ENCODE measurements around the gene PVALB.

PVALB gene

GRCh38 chr22:36858966-36859365, 42.1 kb upstream of the PVALB start:
- POLR2A ChIA-PET: interaction anchor here (1.0 kb wide), 1 partner anchor 330 kb away, joined by 3 read pairs; the partner anchor contains the start of gene EIF3D
- Histone ChIP-seq H3K4me1 (ENCODE audit: control insufficient read depth, insufficient read depth, low read length) (0 out of 2 replicates have a peak, but pooled peaks cover 3% of the 10 kb centered on the region), H3K9me3 (ENCODE audit: control insufficient read depth, insufficient read depth, low read depth, low read length) (no peaks in the 10 kb centered on the region), H3K27ac (ENCODE audit: extremely low read depth, low read depth, low read length) (no peak overlapping the region), H3K36me3 (ENCODE audit: control insufficient read depth in 2 of 2, insufficient read depth in 1 of 2, low read length in 2 of 2) (no peaks in the 10 kb centered on the region), H3K4me3 (ENCODE audit: low read depth, low read length) (no peak overlapping the region)
- CTCF ChIA-PET: interaction anchor here (0.6 to 6.3 kb wide), 12 partner anchors 15 to 341 kb away, joined by 3 to 161 read pairs (median 3); partner anchors contain the start of gene IFT27
- TF ChIP-seq ZNF354C (tag by site-specific recombination; IDR thresholded peaks at IDR 0.05; ENCODE audit: borderline replicate concordance, low read depth) (no peak), SCRT1 (tag by site-specific recombination; IDR thresholded peaks at IDR 0.05; ENCODE audit: borderline replicate concordance) (0 out of 2 replicates have a peak, but pooled peaks have one; percentile 12)

- no peak for TF ChIP-seq FEZF1 (tag by site-specific recombination; IDR thresholded peaks at IDR 0.05)
- TF ChIP-seq ZNF701 (tag by site-specific recombination; IDR thresholded peaks at IDR 0.05): no peak
- TF ChIP-seq ZNF596 (tag by site-specific recombination; IDR thresholded peaks at IDR 0.05): no peak
- Histone ChIP-seq H3K4me1 (ENCODE audit: control insufficient read depth, insufficient read depth, low read length) (0 out of 2 replicates have a peak, but pooled peaks cover 3% of the 10 kb centered on the region), H3K4me3 (ENCODE audit: low read depth, low read length) (no peak overlapping the region), H3K27ac (ENCODE audit: extremely low read depth, low read depth, low read length) (no peak overlapping the region), H3K36me3 (ENCODE audit: control insufficient read depth in 2 of 2, insufficient read depth in 1 of 2, low read length in 2 of 2) (no peaks in the 10 kb centered on the region), H3K9me3 (ENCODE audit: control insufficient read depth, insufficient read depth, low read depth, low read length) (no peaks in the 10 kb centered on the region)
- POLR2A ChIA-PET: no interaction called here
- CTCF ChIA-PET: interaction anchor here (0.7 to 6.3 kb wide), 14 partner anchors 10 to 311 kb away, joined by 3 to 161 read pairs (median 32); partner anchors contain the start of gene IFT27
Measured at GRCh38 chr22:36858156-36858555, 41.3 kb upstream of the PVALB start.

- ChIA-PET CTCF (interaction anchor here (0.6 to 6.3 kb wide), 67 partner anchors 12 to 1236 kb away, joined by 3 to 161 read pairs (median 8); partner anchors contain the start of gene IFT27), POLR2A (no interaction called here)
- Histone ChIP-seq H3K4me3 (ENCODE audit: low read depth, low read length) (no peak overlapping the region), H3K9me3 (ENCODE audit: control insufficient read depth, insufficient read depth, low read depth, low read length) (no peaks in the 10 kb centered on the region), H3K27ac (ENCODE audit: extremely low read depth, low read depth, low read length) (no peak overlapping the region), H3K36me3 (ENCODE audit: control insufficient read depth in 2 of 2, insufficient read depth in 1 of 2, low read length in 2 of 2) (no peaks in the 10 kb centered on the region), H3K4me1 (ENCODE audit: control insufficient read depth, insufficient read depth, low read length) (0 out of 2 replicates have a peak, but pooled peaks cover 3% of the 10 kb centered on the region)
- TF ChIP-seq ZNF664 (tag by site-specific recombination; IDR thresholded peaks at IDR 0.05): 0 out of 2 replicates have a peak, but pooled peaks have one; percentile 18
- TF ChIP-seq ZNF23 (tag by site-specific recombination; IDR thresholded peaks at IDR 0.05; ENCODE audit: borderline replicate concordance): no peak
Measured at GRCh38 chr22:36856792-36857135, 39.9 kb upstream of the PVALB start.

- Histone ChIP-seq H3K4me1 (ENCODE audit: control insufficient read depth, insufficient read depth, low read length) (0 out of 2 replicates have a peak, but pooled peaks cover 3% of the 10 kb centered on the region), H3K36me3 (ENCODE audit: control insufficient read depth in 2 of 2, insufficient read depth in 1 of 2, low read length in 2 of 2) (no peaks in the 10 kb centered on the region), H3K9me3 (ENCODE audit: control insufficient read depth, insufficient read depth, low read depth, low read length) (no peaks in the 10 kb centered on the region), H3K4me3 (ENCODE audit: low read depth, low read length) (no peak overlapping the region), H3K27ac (ENCODE audit: extremely low read depth, low read depth, low read length) (no peak overlapping the region)
- CTCF ChIA-PET: interaction anchor here (0.5 to 6.3 kb wide), 98 partner anchors 12 to 1330 kb away, joined by 3 to 161 read pairs (median 6); partner anchors contain the start of gene IFT27
- POLR2A ChIA-PET: interaction anchor here (0.9 kb wide), 1 partner anchor 74 kb away, joined by 4 read pairs; no protein-coding TSS in a partner anchor
- TF ChIP-seq ZNF654 (tag by site-specific recombination; IDR thresholded peaks at IDR 0.05; ENCODE audit: low read depth) (peak; percentile 76), ZNF2 (tag by site-specific recombination; IDR thresholded peaks at IDR 0.05) (peak; percentile 96), PRDM10 (tag by site-specific recombination; IDR thresholded peaks at IDR 0.05) (peak; percentile 70), ZNF280D (tag by site-specific recombination; IDR thresholded peaks at IDR 0.05) (peak; percentile 51; the same call in 1 of the 2 replicates), ZEB2 (tag by site-specific recombination; IDR thresholded peaks at IDR 0.05) (0 out of 2 replicates have a peak, but pooled peaks have one; percentile 53), KLF1 (tag by site-specific recombination; IDR thresholded peaks at IDR 0.05) (no peak), ZNF324 (tag by site-specific recombination; IDR thresholded peaks at IDR 0.05) (peak; percentile 85), ZNF391 (tag by site-specific recombination; IDR thresholded peaks at IDR 0.05; ENCODE audit: borderline replicate concordance, low read depth) (0 out of 2 replicates have a peak, but pooled peaks have one; percentile 47), ZFP37 (tag by site-specific recombination; IDR thresholded peaks at IDR 0.05) (0 out of 2 replicates have a peak, but pooled peaks have one; percentile 36), ZNF449 (tag by site-specific recombination; IDR thresholded peaks at IDR 0.05) (no peak)
Measured at GRCh38 chr22:36856121-36856791, 39.4 kb upstream of the PVALB start.

All from HEK293 (cell line).